Ectodermal cell (in vitro differentiated cells): ENCODE measurements around the gene CRACR2A.

Experiments used
- H3K27ac ChIP-seq: 2 replicates; pipeline ENCODE4 v1.7.0; 2013; ENCODE audit warnings: mild to moderate bottlenecking, low read depth, low read length; ENCODE audit not compliant: insufficient read depth, poor library complexity, severe bottlenecking
- H3K27me3 ChIP-seq: 2 replicates; pipeline ENCODE4 v1.7.0; 2013; ENCODE audit warnings: mild to moderate bottlenecking, low read length; ENCODE audit not compliant: insufficient read depth, control insufficient read depth, poor library complexity, severe bottlenecking
- H3K36me3 ChIP-seq: one replicate; pipeline ENCODE4 v1.7.0; 2013; ENCODE audit warnings: low read length; ENCODE audit not compliant: control insufficient read depth, insufficient read depth
- H3K4me1 ChIP-seq: one replicate; pipeline ENCODE4 v1.7.0; 2013; ENCODE audit warnings: low read length; ENCODE audit not compliant: control insufficient read depth, insufficient read depth
- H3K4me3 ChIP-seq: 2 replicates; pipeline ENCODE4 v1.7.0; 2013; ENCODE audit warnings: low read depth, low read length, control low read depth; ENCODE audit not compliant: insufficient read depth
- H3K9me3 ChIP-seq: 2 replicates; pipeline ENCODE4 v1.7.0; 2013; ENCODE audit warnings: mild to moderate bottlenecking, low read length, moderate library complexity; ENCODE audit not compliant: control insufficient read depth
- WGBS, 2 experiments: methylation state at CpG; one replicate each; pipeline ENCODE4 v1.1.7; 2013; ENCODE audit warnings: missing lambda C conversion rate in 2 of 2; 5-methylcytosine and 5-hydroxymethylcytosine counted together

The CRACR2A gene

GRCh38 chr12:3622021-3622821, 130.7 kb downstream of the CRACR2A start:
- WGBS, 2 experiments = 92% methylated on average over 2 of the region's 2 CpGs
- no peaks in the 10 kb centered on the region for H3K9me3 ChIP-seq
- H3K4me3 ChIP-seq = no peak overlapping the region
- no peaks in the 10 kb centered on the region for H3K36me3 ChIP-seq
- H3K27ac ChIP-seq = no peak overlapping the region
- no peaks in the 10 kb centered on the region for H3K4me1 ChIP-seq
- H3K27me3 ChIP-seq = no peaks in the 10 kb centered on the region

DNA sequence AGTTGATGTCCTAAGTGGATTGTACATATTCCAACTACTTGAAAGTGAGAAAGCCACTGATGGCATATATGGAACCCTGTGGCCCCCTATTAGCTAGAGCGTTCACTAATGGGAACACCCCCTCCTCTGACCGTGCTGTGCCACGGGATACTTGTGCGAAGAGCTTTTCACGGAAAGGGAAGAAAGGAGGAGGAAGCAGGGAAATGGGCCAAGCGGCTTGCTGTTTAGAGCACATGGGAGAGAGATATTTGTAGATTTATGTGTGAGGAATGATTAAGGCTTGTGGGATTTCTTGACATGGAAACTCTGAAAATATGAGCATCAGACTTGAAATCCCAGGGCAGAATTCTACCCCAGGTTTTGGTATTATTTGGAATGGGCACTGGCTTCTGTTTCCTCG, 132.1 kb downstream of the CRACR2A start:
- no peaks in the 10 kb centered on the region for H3K36me3 ChIP-seq
- no peaks in the 10 kb centered on the region for H3K4me1 ChIP-seq
- H3K27me3 ChIP-seq = no peaks in the 10 kb centered on the region
- no peaks in the 10 kb centered on the region for H3K9me3 ChIP-seq
- WGBS, 2 experiments = 92 to 93% methylated on average over 7 of the region's 7 CpGs
- H3K4me3 ChIP-seq = no peak overlapping the region
- no peak overlapping the region for H3K27ac ChIP-seq

GRCh38 chr12:3617565-3617964, 135.3 kb downstream of the CRACR2A start:
- no peaks in the 10 kb centered on the region for H3K36me3 ChIP-seq
- 92 to 96% methylated on average over 4 of the region's 4 CpGs for WGBS, 2 experiments
- peaks cover 7% of the 10 kb centered on the region for H3K4me1 ChIP-seq
- no peaks in the 10 kb centered on the region for H3K9me3 ChIP-seq
- H3K4me3 ChIP-seq = no peak overlapping the region
- no peak overlapping the region for H3K27ac ChIP-seq
- H3K27me3 ChIP-seq = peaks cover 3% of the 10 kb centered on the region

DNA sequence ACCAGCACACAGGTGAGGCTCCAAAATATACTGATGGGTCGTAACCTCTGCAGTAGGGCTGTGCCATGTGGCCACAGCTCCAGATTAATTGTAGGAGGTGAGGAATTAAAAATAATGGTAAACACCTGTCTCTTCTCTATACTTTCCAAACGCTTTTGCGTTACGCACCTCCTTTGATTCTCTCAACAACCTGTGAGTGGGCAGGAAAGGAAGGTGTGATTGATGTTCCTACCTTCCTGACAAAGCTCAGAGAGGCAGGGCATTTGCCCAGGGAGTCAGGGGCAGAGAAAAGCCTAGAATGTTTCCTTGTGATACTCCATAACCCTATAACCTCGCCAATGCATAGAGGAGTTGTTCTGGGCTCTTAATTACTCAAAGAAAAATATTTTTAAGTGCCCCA, 137.0 kb downstream of the CRACR2A start:
- WGBS, 2 experiments = 95 to 98% methylated on average over 5 of the region's 5 CpGs
- H3K27ac ChIP-seq = no peak overlapping the region
- H3K36me3 ChIP-seq = no peaks in the 10 kb centered on the region
- no peaks in the 10 kb centered on the region for H3K9me3 ChIP-seq
- H3K4me1 ChIP-seq = peaks cover 7% of the 10 kb centered on the region
- no peak overlapping the region for H3K4me3 ChIP-seq
- peaks cover 3% of the 10 kb centered on the region for H3K27me3 ChIP-seq

DNA sequence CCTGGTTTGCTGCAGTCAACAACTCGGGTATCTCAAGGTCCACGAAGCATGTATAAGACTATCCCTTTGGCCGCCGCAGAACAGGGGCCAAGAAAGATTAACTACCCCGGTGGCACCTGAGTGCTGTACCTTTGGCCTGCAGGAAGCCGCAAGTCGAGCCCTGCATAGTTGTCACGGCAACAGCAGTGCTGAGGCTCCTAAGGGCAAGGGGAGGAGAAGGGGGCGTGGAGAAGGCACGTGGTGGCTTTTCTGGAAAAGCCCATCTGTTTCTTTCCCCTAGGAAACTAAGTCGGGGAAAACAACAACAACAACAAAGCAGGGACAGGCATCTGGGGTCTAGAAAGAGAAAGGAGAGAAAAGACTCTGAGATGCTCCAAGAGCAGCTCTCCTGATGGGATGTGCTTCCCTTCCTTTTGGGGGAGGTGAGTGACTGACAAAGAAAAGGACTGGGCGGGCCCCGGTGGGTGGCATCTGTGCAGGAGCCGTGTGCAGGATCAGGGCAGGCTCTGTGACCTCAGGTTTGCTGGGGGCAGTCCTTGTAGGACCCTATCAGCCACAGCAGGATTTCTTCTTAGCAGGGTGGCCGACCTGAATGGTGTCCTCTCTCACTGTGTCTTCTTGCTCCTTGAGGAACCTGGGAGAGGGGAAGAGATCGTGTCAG, 138.0 kb downstream of the CRACR2A start:
- peaks cover 7% of the 10 kb centered on the region for H3K4me1 ChIP-seq
- no peaks in the 10 kb centered on the region for H3K36me3 ChIP-seq
- no peak overlapping the region for H3K4me3 ChIP-seq
- WGBS, 2 experiments = 58 to 62% methylated on average over 16 of the region's 16 CpGs
- H3K9me3 ChIP-seq = no peaks in the 10 kb centered on the region
- H3K27me3 ChIP-seq = peaks cover 3% of the 10 kb centered on the region
- H3K27ac ChIP-seq = peak overlapping the region; percentile 72

DNA sequence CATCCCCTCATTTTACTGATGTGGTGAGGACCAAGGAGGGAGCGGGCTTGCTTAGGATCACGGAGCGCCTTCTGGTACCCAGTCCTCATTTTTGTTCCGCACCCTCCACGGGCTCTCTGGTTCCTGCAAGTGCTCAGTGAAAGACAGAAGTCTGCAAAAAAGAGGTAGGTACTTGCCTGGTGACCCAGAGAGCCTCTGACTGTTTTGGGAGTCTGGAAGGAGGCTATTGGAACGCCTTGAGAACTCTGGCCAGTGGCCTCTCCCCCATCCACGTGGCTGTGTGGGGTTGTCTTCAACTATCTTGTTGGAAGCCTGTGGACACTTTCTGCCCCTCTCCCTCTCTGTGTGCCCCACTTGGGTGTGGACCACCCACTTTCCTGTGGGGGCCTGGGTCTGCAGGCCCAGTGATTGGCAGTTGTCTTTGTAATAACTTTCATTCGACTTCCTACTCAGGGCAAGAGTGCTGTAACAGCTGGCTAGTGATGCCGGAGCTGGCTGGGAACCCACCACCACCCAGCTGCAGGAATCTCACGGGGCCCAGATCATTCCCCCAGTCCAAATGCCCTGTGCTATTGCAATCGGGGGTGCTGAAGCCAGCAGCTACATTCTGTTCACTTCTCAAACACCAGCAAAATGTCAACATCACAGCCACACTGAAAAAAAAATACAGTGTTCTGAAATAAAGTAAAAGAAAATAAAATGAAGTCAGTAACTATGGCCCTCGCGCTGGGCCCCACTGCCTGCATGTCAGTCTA, 139.1 kb downstream of the CRACR2A start:
- Histone ChIP-seq H3K27me3 (peaks cover 6% of the 10 kb centered on the region), H3K27ac (no peak overlapping the region), H3K4me1 (peaks cover 7% of the 10 kb centered on the region), H3K36me3 (no peaks in the 10 kb centered on the region), H3K4me3 (no peak overlapping the region), H3K9me3 (no peaks in the 10 kb centered on the region)
- 91 to 93% methylated on average over 13 of the region's 13 CpGs for WGBS, 2 experiments

GRCh38 chr12:3611860-3612703, 140.8 kb downstream of the CRACR2A start:
- no peak overlapping the region for H3K27ac ChIP-seq
- no peak overlapping the region for H3K4me3 ChIP-seq
- H3K9me3 ChIP-seq = no peaks in the 10 kb centered on the region
- peaks cover 11% of the 10 kb centered on the region for H3K4me1 ChIP-seq
- WGBS, 2 experiments = 84 to 86% methylated on average over 8 of the region's 8 CpGs
- H3K27me3 ChIP-seq = peaks cover 15% of the 10 kb centered on the region
- H3K36me3 ChIP-seq = no peaks in the 10 kb centered on the region

DNA sequence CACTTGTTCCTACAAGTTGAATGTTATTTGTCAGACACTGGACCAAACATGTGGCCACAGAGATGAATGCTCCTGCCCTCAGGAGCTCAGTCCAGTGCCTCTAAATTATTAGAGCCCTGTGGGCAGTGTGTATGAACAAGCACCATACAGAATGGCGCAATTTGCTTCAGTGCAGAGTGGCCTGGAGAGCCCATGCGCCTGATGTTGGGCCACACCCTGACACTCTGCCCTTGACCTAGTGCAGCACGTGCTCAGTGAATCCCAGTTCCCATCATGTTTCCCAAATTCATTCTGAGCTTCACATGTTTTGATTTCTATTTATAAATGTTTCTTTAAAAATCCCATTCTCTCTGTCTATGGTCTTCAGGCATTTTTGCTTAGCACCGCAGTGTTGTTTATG, 145.1 kb downstream of the CRACR2A start:
- Histone ChIP-seq H3K4me1 (peaks cover 41% of the 10 kb centered on the region), H3K27me3 (peaks cover 25% of the 10 kb centered on the region), H3K4me3 (no peak overlapping the region), H3K9me3 (no peaks in the 10 kb centered on the region), H3K27ac (no peak overlapping the region), H3K36me3 (no peaks in the 10 kb centered on the region)
- WGBS, 2 experiments = 96 to 99% methylated on average over 3 to 4 of the region's 4 CpGs

DNA sequence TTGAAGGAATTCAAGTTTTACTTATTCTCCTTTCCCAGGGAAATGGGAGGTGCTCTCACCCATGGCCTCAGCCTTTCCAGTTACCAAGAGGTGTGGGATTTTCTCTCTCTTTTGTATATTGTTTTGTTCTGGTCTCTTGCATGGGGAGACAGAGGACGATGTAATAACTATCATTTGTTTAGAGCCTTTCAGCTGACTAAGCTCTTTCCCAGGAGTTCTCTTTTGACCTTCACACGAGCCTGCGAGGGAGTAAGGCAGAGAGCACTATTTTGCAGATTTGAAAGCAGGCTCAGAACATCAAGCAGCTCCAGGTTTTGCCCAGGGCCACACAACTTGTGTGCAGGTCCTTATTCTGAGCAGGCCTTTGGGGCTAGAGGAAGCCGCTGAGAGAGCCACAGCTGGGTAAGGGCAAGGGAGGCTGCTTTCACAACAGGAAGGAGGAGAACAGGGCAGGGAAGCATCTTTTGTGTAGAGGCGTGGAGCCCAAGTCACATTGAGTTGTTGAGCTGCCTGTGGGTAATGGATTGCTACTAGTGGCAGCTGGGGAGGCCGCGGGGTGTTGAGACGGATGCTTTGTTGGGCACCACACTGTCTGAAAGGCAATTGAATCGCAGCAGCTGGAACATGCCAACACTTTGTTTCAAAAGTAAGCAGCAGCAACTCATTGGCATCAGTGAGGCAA, 145.7 kb downstream of the CRACR2A start:
- 39 to 47% methylated on average over 9 of the region's 9 CpGs for whole genome bisulfite sequencing, 2 experiments

More for the DNA sequence above, 145.7 kb downstream of the CRACR2A start:
- peaks cover 25% of the 10 kb centered on the region for H3K27me3 ChIP-seq
- no peaks in the 10 kb centered on the region for H3K9me3 ChIP-seq
- no peak overlapping the region for H3K4me3 ChIP-seq
- H3K36me3 ChIP-seq = no peaks in the 10 kb centered on the region
- H3K4me1 ChIP-seq = peaks cover 43% of the 10 kb centered on the region
- H3K27ac ChIP-seq = no peak overlapping the region
